ENCODE results near the gene IL1RL2. TPM values are rescaled to one million over a fixed set of nuclear protein-coding genes. Genes with fewer than 3 reads are reported as not detected.

The IL1RL2 gene
- total and polyA plus RNA-seq, 2 donors (not counting 1 experiment from before 2014, with no cell fraction given), result 0.28 to 2.6 TPM

DNA sequence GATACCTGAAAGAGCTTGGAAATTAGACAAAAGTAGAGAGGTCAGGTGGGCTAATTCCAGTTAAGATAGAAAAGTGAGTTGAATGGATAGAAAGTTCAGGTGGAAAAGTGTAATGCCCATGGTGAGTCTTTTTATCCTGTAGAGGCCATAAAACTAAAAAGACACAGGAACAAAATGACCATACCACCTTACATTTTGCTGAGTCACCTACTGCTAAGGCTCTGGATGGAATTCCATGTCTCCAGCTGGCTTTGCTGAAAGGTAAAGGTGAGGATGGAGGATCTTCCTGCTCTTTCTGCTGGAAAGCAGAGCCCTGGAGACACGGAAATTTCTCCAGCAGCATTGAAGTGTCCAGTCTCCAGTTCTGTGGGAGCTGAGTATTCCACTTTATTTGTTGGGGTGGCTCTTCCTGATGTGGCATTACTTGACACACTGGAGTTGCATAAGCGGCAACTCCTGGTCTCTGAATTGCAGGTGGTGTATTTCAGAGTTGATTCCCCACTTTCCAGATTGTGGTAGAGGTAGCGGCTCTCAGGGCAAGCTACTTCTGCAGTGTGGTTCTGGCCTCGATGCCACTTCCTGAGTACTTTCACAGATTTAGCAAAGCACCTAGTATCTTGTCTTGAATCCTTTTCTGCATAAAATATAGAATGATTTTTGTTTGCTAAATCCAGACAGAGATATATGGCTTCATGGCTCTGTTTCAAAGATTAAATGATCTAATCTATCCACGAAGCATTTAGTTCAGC lies 10.7 kb downstream of the IL1RL2 start:
- TF ChIP-seq, protein P1, sequence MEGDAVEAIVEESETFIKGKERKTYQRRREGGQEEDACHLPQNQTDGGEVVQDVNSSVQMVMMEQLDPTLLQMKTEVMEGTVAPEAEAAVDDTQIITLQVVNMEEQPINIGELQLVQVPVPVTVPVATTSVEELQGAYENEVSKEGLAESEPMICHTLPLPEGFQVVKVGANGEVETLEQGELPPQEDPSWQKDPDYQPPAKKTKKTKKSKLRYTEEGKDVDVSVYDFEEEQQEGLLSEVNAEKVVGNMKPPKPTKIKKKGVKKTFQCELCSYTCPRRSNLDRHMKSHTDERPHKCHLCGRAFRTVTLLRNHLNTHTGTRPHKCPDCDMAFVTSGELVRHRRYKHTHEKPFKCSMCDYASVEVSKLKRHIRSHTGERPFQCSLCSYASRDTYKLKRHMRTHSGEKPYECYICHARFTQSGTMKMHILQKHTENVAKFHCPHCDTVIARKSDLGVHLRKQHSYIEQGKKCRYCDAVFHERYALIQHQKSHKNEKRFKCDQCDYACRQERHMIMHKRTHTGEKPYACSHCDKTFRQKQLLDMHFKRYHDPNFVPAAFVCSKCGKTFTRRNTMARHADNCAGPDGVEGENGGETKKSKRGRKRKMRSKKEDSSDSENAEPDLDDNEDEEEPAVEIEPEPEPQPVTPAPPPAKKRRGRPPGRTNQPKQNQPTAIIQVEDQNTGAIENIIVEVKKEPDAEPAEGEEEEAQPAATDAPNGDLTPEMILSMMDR (conservative IDR thresholded peaks at IDR 0.05 in 1 of 2, IDR thresholded peaks at IDR 0.05 in 1 of 2; ENCODE audit: low read depth in 1 of 2, low read length in 2 of 2), result no peak
- TF ChIP-seq EZH2 (IDR thresholded peaks at IDR 0.05; ENCODE audit: low read length, missing control alignments), result no peak
- Histone ChIP-seq H3K9me3 (ENCODE audit: control insufficient read depth, insufficient read depth, low read depth, low read length) (no peaks in the 10 kb centered on the region), H3K9ac (ENCODE audit: insufficient read depth, low read length) (no peak overlapping the region), H3K4me3 (replicated peaks in 1 of 4; ENCODE audit: control extremely low read depth in 1 of 4, insufficient read depth in 1 of 4, low read depth in 3 of 4, low read length in 4 of 4) (no peak overlapping the region), H3K27me3 (ENCODE audit: control insufficient read depth, insufficient read depth, low read length) (no peaks in the 10 kb centered on the region), H3K79me2 (ENCODE audit: control insufficient read depth, insufficient read depth, low read length) (no peaks in the 10 kb centered on the region), H3K36me3 (ENCODE audit: control insufficient read depth, insufficient read depth, low read length) (no peaks in the 10 kb centered on the region), H4K20me1 (ENCODE audit: control insufficient read depth, extremely low read depth, insufficient read depth, low read length) (no peaks in the 10 kb centered on the region), H3K4me2 (ENCODE audit: extremely low read depth, insufficient read depth, low read length) (no peak overlapping the region), H3K27ac (ENCODE audit: insufficient read depth, low read length) (no peak overlapping the region), H3K4me1 (ENCODE audit: control insufficient read depth, extremely low read depth, insufficient read depth, low read length) (no peaks in the 10 kb centered on the region), H2AFZ (ENCODE audit: low read length) (no peak overlapping the region)
- no peak for DNase-seq (ENCODE audit: low read depth in 2 of 2)

DNA sequence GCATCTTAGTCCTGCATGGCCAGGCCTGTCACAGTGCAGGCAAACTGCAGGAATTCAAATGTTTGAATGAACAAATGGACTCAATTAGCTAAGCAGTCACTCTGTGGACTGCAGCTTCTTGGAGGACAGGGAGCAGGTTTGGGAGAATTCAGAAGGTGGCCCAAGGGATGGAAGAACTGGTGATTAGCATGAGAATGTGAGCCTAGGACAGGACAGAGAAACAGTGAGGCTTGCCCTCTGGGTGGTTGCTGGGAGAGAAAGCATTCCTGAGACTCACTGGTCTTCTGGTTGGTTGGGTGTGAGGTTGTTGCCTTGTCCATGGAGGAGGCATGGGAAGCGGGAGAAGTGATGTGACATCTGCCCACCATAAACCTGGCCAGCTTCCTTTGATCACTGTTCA lies 13.7 kb downstream of the IL1RL2 start:
- Histone ChIP-seq H3K27me3 (ENCODE audit: control insufficient read depth, insufficient read depth, low read length) (no peaks in the 10 kb centered on the region), H3K79me2 (ENCODE audit: control insufficient read depth, insufficient read depth, low read length) (no peaks in the 10 kb centered on the region), H3K4me3 (replicated peaks in 1 of 4; ENCODE audit: control extremely low read depth in 1 of 4, insufficient read depth in 1 of 4, low read depth in 3 of 4, low read length in 4 of 4) (no peak overlapping the region), H3K27ac (ENCODE audit: insufficient read depth, low read length) (no peak overlapping the region), H3K36me3 (ENCODE audit: control insufficient read depth, insufficient read depth, low read length) (no peaks in the 10 kb centered on the region), H3K4me2 (ENCODE audit: extremely low read depth, insufficient read depth, low read length) (no peak overlapping the region), H3K9me3 (ENCODE audit: control insufficient read depth, insufficient read depth, low read depth, low read length) (no peaks in the 10 kb centered on the region), H3K9ac (ENCODE audit: insufficient read depth, low read length) (no peak overlapping the region), H2AFZ (ENCODE audit: low read length) (no peak overlapping the region), H4K20me1 (ENCODE audit: control insufficient read depth, extremely low read depth, insufficient read depth, low read length) (no peaks in the 10 kb centered on the region), H3K4me1 (ENCODE audit: control insufficient read depth, extremely low read depth, insufficient read depth, low read length) (no peaks in the 10 kb centered on the region)
- DNase-seq (ENCODE audit: low read depth in 2 of 2), result no peak
- TF ChIP-seq, protein P1 (conservative IDR thresholded peaks at IDR 0.05 in 1 of 2, IDR thresholded peaks at IDR 0.05 in 1 of 2; ENCODE audit: low read depth in 1 of 2, low read length in 2 of 2), result no peak
- TF ChIP-seq EZH2 (IDR thresholded peaks at IDR 0.05; ENCODE audit: low read length, missing control alignments), result no peak

DNA sequence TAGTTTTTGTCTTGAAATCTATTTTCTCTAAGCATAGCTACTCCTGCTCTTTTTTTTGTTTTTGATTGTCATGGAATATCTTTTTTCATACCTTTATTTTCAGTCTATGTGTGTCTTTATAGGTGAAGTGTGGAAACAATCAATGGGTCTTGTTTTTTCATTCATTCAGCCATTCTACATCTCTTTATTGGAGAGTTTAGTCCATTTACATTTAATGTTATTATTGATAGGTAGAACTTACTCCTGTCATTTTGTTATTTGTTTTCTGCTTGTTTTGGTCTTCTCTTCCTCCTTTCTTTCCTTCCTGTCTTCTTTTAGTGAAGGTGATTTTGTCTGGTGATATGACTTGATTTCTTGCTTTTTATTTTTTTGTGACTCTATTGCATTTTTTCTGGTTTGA lies 17.8 kb downstream of the IL1RL2 start:
- TF ChIP-seq EZH2 (IDR thresholded peaks at IDR 0.05; ENCODE audit: low read length, missing control alignments), result no peak
- TF ChIP-seq, protein P1 (conservative IDR thresholded peaks at IDR 0.05 in 1 of 2, IDR thresholded peaks at IDR 0.05 in 1 of 2; ENCODE audit: low read depth in 1 of 2, low read length in 2 of 2), result no peak
- no peaks in the 10 kb centered on the region for H4K20me1 ChIP-seq (ENCODE audit: control insufficient read depth, extremely low read depth, insufficient read depth, low read length)
- H3K27ac ChIP-seq (ENCODE audit: insufficient read depth, low read length), result no peak overlapping the region
- H3K9ac ChIP-seq (ENCODE audit: insufficient read depth, low read length), result no peak overlapping the region
- H3K9me3 ChIP-seq (ENCODE audit: control insufficient read depth, insufficient read depth, low read depth, low read length), result no peaks in the 10 kb centered on the region
- H3K27me3 ChIP-seq (ENCODE audit: control insufficient read depth, insufficient read depth, low read length), result no peaks in the 10 kb centered on the region
- H3K36me3 ChIP-seq (ENCODE audit: control insufficient read depth, insufficient read depth, low read length), result no peaks in the 10 kb centered on the region
- no peak overlapping the region for H2AFZ ChIP-seq (ENCODE audit: low read length)
- no peak overlapping the region for H3K4me2 ChIP-seq (ENCODE audit: extremely low read depth, insufficient read depth, low read length)
- no peaks in the 10 kb centered on the region for H3K79me2 ChIP-seq (ENCODE audit: control insufficient read depth, insufficient read depth, low read length)
- DNase-seq (ENCODE audit: low read depth in 2 of 2), result no peak
- H3K4me1 ChIP-seq (ENCODE audit: control insufficient read depth, extremely low read depth, insufficient read depth, low read length), result no peaks in the 10 kb centered on the region
- H3K4me3 ChIP-seq (replicated peaks in 1 of 4; ENCODE audit: control extremely low read depth in 1 of 4, insufficient read depth in 1 of 4, low read depth in 3 of 4, low read length in 4 of 4), result no peak overlapping the region

All from fibroblast of lung (primary cell).